ENCODE data around the gene GAREM2.
A peak's percentile ranks its signal among the peaks of the same experiment; 100 is the strongest.
"Not testable (repeated sequence)": the region's sequence is repeated elsewhere in the genome, so short reads cannot be mapped to it uniquely, and the experiment has no call there.

GAREM2 gene

DNA sequence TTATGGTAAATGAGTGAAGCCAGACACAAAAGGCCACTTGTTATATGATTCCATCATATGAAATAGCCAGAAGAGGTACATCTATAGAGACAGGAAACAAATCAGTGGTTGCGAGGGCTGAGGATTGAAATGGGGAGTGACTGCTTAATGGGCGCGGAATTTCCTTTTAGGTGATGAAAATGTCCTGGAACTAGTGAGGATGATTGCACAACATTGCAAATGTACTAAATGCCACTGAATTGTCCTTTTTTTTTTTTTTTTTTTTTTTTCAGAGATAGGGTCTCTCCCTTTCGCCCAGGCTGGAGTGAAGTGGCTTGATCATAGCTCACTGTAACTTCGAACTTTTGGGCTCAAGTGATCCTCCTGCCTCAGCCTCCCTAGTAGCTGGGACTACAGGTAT, 15.3 kb upstream of the GAREM2 start:
- Histone ChIP-seq H3K27ac (no peak overlapping the region), H3K4me3 (no peak overlapping the region)
- DNase-seq (ENCODE audit: low spot score), result no peak
- TF ChIP-seq, protein P1, sequence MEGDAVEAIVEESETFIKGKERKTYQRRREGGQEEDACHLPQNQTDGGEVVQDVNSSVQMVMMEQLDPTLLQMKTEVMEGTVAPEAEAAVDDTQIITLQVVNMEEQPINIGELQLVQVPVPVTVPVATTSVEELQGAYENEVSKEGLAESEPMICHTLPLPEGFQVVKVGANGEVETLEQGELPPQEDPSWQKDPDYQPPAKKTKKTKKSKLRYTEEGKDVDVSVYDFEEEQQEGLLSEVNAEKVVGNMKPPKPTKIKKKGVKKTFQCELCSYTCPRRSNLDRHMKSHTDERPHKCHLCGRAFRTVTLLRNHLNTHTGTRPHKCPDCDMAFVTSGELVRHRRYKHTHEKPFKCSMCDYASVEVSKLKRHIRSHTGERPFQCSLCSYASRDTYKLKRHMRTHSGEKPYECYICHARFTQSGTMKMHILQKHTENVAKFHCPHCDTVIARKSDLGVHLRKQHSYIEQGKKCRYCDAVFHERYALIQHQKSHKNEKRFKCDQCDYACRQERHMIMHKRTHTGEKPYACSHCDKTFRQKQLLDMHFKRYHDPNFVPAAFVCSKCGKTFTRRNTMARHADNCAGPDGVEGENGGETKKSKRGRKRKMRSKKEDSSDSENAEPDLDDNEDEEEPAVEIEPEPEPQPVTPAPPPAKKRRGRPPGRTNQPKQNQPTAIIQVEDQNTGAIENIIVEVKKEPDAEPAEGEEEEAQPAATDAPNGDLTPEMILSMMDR (IDR thresholded peaks at IDR 0.05), result no peak

DNA sequence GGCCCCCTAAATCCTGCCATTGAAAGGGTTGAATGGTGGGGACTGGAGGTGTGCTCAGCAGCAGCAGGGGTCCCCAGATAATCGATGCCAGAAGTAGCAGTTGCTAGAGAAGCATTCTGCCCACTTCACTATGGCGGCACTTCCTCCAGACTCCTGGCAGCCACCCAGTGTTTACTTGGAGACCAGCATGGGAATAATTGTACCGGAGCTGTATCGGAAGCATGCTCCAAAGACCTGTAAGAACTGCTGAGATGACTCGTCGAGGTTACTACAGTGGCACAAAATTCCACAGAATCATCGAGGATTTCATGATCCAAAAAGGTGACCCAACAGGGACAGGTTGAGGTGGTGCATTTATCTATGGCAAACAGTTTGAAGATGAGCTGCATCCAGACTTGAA, 11.0 kb upstream of the GAREM2 start:
- Histone ChIP-seq H3K27ac (no peak overlapping the region), H3K4me3 (no peak overlapping the region)
- DNase-seq (ENCODE audit: low spot score), result peak; percentile 35
- TF ChIP-seq, protein P1 (IDR thresholded peaks at IDR 0.05), result no peak

DNA sequence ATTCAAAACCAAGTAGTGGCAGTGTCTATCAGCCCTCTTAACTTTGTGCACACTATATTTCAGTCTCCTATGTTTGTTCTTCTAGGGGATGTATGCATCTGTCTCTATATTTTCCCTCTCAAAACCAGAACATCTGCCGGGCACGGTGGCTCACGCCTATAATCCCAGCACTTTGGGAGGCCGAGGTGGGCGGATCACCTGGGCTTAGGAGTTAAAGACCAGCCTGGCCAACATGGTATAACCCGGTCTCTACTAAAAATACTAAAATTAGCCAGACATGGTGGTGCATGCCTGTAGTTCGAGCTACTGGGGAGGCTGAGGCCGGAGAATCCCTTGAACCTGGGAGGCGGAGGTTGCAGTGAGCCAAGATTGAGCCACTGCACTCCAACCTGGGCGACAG, 9.9 kb upstream of the GAREM2 start:
- DNase-seq (ENCODE audit: low spot score), result peak; percentile 35
- no peak overlapping the region for H3K27ac ChIP-seq
- TF ChIP-seq, protein P1 (IDR thresholded peaks at IDR 0.05), result no peak
- H3K4me3 ChIP-seq, result no peak overlapping the region

DNA sequence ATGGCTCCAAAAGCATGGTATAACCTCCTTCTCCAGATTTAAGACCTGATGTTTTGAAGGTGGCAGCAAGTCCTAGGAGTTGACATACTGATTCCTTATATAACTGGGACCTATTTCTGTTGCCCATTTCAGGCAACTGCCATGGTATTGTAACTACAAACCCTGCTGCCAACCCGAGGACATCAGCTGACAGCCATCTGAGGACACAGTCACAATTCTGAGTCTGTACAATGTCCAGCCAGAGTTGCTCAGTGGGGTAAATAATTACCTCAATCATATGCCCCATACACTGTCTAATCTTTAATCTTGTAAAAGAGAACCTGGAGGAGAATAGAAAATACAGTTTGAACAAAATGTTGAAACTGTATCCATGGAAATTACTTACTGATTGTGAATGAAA, 8.7 kb upstream of the GAREM2 start:
- no peak overlapping the region for H3K27ac ChIP-seq
- H3K4me3 ChIP-seq, result no peak overlapping the region
- DNase-seq (ENCODE audit: low spot score), result peak; percentile 8
- TF ChIP-seq, protein P1 (IDR thresholded peaks at IDR 0.05), result no peak

DNA sequence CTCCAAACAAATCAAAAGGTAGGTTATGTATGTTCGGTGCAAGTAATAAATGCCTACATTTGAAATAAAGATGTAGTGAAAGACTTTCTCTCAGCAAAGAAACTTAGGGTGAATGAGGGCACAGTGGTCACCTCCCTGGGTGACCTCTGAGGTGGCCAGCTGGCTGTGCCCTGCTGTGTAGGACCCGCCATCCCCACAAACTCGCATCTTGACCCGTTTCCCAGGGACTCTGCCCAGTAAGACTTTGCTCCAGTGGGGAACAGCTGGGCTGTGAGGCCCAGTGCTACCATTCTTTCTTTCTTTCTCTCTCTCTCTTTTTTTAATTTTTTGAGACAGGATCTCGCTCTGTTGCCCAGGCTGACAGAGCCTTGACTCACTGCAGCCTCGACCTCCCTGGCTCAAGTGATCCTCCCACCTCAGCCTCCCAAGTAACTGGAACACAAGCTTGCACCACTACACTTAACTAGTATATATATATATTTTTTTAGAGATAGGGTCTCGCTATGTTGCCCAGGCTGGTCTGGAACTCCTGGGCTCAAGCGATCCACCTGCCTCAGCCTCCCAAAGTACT, 8.2 kb upstream of the GAREM2 start:
- DNase-seq (ENCODE audit: low spot score), result peak; percentile 45
- Histone ChIP-seq H3K4me3 (no peak overlapping the region), H3K27ac (no peak overlapping the region)
- TF ChIP-seq, protein P1 (IDR thresholded peaks at IDR 0.05), result no peak

DNA sequence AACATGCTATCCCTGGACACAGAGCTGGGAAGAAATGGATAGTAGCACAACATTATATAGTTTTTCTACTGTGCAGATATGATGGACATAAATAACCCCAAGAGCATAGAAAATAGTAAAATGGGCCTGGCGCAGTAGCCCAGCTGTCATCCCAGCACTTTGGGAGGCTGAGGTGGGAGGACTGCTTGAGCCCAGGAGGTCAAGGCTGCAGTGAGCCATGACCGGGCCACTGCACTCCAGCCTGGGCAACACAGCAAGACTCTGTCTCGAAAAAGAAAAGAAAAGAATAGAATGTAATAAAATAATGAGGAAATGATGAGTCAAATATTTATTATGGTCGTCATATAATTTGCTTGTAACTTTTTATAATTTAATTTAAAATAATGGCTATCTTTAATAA, 7.5 kb upstream of the GAREM2 start:
- TF ChIP-seq, protein P1 (IDR thresholded peaks at IDR 0.05), result no peak
- DNase-seq (ENCODE audit: low spot score), result peak; percentile 12
- no peak overlapping the region for H3K4me3 ChIP-seq
- no peak overlapping the region for H3K27ac ChIP-seq

DNA sequence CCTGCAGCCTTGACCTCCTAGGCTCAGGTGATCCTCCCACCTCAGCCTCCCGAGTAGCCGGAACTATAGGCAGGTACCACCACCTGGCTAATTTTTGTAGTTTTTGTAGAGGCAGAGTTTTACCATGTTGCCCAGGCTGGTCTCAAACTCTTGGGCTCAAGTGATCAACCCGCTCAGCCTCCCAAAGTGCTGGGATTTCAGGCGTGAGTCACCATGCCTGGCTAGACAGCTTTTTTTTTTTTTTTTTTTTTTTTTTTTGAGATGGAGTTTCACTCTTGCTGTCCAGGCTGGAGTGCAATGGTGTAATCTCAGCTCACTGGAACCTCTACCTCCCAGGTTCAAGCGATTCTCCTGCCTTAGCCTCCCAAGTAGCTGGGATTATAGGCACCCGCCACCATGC, 6.3 kb upstream of the GAREM2 start:
- not testable (repeated sequence) for H3K27ac ChIP-seq
- DNase-seq (ENCODE audit: low spot score), result peak; percentile 21

DNA sequence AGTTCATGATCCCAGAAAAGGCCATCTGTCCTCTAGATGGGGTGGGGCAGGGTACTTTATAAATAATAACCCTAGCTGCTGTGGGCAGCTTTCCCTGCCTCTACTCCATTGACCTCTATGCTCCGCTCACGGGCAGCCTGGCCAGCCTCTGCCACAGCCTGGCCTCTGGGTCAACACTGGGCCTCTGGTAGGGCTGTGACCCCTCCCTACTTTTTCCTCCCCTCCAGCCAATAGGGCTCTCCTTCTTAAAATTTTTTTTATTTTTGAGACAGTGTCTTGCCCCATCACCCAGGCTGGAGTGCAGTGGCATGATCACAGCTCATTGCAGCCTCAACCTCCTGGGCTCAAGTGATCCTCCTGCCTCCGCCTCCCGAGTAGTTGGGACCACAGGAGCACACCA, 4.1 kb upstream of the GAREM2 start:
- no peak overlapping the region for H3K27ac ChIP-seq
- TF ChIP-seq, protein P1 (IDR thresholded peaks at IDR 0.05), result no peak
- peak; percentile 31 for DNase-seq (ENCODE audit: low spot score)
- no peak overlapping the region for H3K4me3 ChIP-seq

More for the DNA sequence above, 6.3 kb upstream of the GAREM2 start:
- not testable (repeated sequence) for H3K4me3 ChIP-seq

Measured in coronary artery (tissue), 2 donors.